Measurements from ENCODE around the gene SPAG9.

Gene SPAG9

DNA sequence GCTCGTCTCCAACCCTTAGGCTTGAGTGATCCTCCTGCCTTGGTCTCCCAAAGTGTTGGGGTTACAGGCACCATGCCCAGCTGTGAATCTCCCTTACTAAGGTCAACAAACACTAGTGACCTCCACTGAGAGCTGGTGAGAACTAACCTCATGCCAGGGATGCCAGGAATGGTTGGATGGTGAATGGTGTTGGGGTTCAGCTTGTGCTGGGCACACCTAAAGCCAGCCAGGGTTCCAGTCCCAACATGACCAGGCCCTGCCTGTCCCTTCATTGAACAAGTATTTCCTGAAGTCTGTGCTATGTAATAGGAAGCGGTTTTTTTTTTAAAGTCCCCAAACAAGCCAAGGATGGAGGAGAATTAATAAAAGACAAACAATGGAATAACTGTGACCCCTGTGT lies 198.6 kb downstream of the SPAG9 start:
- H3K4ac ChIP-seq (ENCODE audit: low read depth in 1 of 2, low read length in 2 of 2) = no peak overlapping the region
- peaks cover 34% of the 10 kb centered on the region for H3K4me1 ChIP-seq (ENCODE audit: control insufficient read depth, insufficient read depth, low read depth, low read length)
- no peak overlapping the region for H3K27ac ChIP-seq (ENCODE audit: low read length, poor library complexity, severe bottlenecking)
- no peak overlapping the region for H2AK5ac ChIP-seq (ENCODE audit: low read length, severe bottlenecking)
- no peak overlapping the region for H4K91ac ChIP-seq (ENCODE audit: low read length)
- H3K14ac ChIP-seq (ENCODE audit: low read length in 2 of 2) = no peak overlapping the region
- H2BK120ac ChIP-seq (ENCODE audit: low read depth, low read length) = no peak overlapping the region
- H3K4me2 ChIP-seq (ENCODE audit: low read length, poor library complexity, severe bottlenecking) = no peak overlapping the region
- no peaks in the 10 kb centered on the region for H3K36me3 ChIP-seq (ENCODE audit: control insufficient read depth in 1 of 2, insufficient read depth in 2 of 2, low read depth in 1 of 2, low read length in 2 of 2)
- no peak overlapping the region for H3K9ac ChIP-seq (ENCODE audit: low read length)
- 80% methylated on average over 1 of the region's 2 CpGs for WGBS
- H3K23ac ChIP-seq (ENCODE audit: low read length in 2 of 2) = no peak overlapping the region
- H3K4me3 ChIP-seq (ENCODE audit: insufficient read depth in 1 of 2, low read depth in 1 of 2, low read length in 2 of 2) = no peak overlapping the region
- H4K8ac ChIP-seq (ENCODE audit: low read length) = no peak overlapping the region
- H2BK15ac ChIP-seq (ENCODE audit: low read depth, poor library complexity, severe bottlenecking) = no peak overlapping the region
- H3K9me3 ChIP-seq (ENCODE audit: control insufficient read depth, low read length) = no peaks in the 10 kb centered on the region
- peaks cover 0 to 6% of the 10 kb centered on the region in 2 experiments for H3K27me3 ChIP-seq (ENCODE audit: control insufficient read depth in 1 of 2, insufficient read depth in 1 of 2, low read length in 2 of 2)
- DNase-seq = no peak
- H3K18ac ChIP-seq (ENCODE audit: low read depth in 1 of 2, low read length in 2 of 2) = no peak overlapping the region
- no peak overlapping the region for H2BK12ac ChIP-seq (ENCODE audit: low read length in 2 of 2)
- H2AFZ ChIP-seq (ENCODE audit: low read depth, low read length) = no peak overlapping the region
- H3K79me1 ChIP-seq (replicated peaks; ENCODE audit: low read length, poor library complexity, severe bottlenecking) = no peaks in the 10 kb centered on the region
- no peak overlapping the region for H2BK5ac ChIP-seq (ENCODE audit: low read depth, low read length, poor library complexity, severe bottlenecking)

DNA sequence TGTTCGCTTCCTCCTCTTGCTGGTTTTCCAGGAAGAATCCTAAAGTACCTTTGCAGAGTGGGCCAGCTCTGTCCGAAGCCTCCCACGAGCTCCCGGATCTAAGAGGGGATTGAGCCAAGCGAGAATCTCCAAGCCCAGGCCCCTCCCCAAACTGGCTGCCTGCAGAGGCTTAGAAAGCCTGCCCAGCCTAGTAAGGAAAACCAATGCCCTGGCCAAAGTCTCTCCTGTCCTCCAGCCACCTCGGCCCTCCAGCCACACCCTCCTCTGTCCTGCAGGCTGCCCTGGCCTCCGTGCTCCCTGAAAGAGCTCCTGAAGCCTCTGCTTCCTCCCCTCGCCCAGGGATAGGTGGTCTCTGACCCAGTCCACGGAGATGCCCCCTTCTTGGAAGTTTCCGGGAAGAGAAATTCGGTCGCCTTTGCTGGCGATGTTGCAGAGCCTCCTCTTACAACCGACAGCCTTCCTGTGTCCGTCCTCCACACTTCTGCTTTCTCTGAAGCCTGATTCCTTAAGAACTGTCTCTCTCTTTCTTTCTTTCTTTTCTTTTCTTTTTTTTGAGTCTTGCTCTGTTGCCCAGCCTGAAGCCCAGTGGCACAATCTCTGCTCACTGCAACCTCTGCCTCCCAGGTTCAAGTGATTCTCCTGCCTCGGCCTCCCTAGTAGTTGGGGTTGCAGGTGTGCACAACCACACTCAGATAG lies 199.6 kb downstream of the SPAG9 start:
- Histone ChIP-seq H3K23ac (ENCODE audit: low read length in 2 of 2) (no peak overlapping the region), H4K8ac (ENCODE audit: low read length) (no peak overlapping the region), H3K4ac (ENCODE audit: low read depth in 1 of 2, low read length in 2 of 2) (no peak overlapping the region), H3K9me3 (ENCODE audit: control insufficient read depth, low read length) (no peaks in the 10 kb centered on the region), H2BK120ac (ENCODE audit: low read depth, low read length) (no peak overlapping the region), H2BK5ac (ENCODE audit: low read depth, low read length, poor library complexity, severe bottlenecking) (no peak overlapping the region), H2AK5ac (ENCODE audit: low read length, severe bottlenecking) (no peak overlapping the region), H3K4me3 (ENCODE audit: insufficient read depth in 1 of 2, low read depth in 1 of 2, low read length in 2 of 2) (no peak overlapping the region), H2BK15ac (ENCODE audit: low read depth, poor library complexity, severe bottlenecking) (no peak overlapping the region), H3K14ac (ENCODE audit: low read length in 2 of 2) (no peak overlapping the region), H3K27ac (ENCODE audit: low read length, poor library complexity, severe bottlenecking) (no peak overlapping the region), H3K36me3 (ENCODE audit: control insufficient read depth in 1 of 2, insufficient read depth in 2 of 2, low read depth in 1 of 2, low read length in 2 of 2) (no peaks in the 10 kb centered on the region), H2AFZ (ENCODE audit: low read depth, low read length) (no peak overlapping the region), H4K91ac (ENCODE audit: low read length) (no peak overlapping the region), H3K4me1 (ENCODE audit: control insufficient read depth, insufficient read depth, low read depth, low read length) (peaks cover 36% of the 10 kb centered on the region), H3K9ac (ENCODE audit: low read length) (no peak overlapping the region), H3K79me1 (replicated peaks; ENCODE audit: low read length, poor library complexity, severe bottlenecking) (no peaks in the 10 kb centered on the region), H2BK12ac (ENCODE audit: low read length in 2 of 2) (no peak overlapping the region), H3K4me2 (ENCODE audit: low read length, poor library complexity, severe bottlenecking) (no peak overlapping the region), H3K18ac (ENCODE audit: low read depth in 1 of 2, low read length in 2 of 2) (no peak overlapping the region), H3K27me3 (ENCODE audit: control insufficient read depth in 1 of 2, insufficient read depth in 1 of 2, low read length in 2 of 2) (peaks cover 0 to 2% of the 10 kb centered on the region in 2 experiments)
- DNase-seq = no peak
- 85% methylated on average over 16 of the region's 16 CpGs for WGBS

DNA sequence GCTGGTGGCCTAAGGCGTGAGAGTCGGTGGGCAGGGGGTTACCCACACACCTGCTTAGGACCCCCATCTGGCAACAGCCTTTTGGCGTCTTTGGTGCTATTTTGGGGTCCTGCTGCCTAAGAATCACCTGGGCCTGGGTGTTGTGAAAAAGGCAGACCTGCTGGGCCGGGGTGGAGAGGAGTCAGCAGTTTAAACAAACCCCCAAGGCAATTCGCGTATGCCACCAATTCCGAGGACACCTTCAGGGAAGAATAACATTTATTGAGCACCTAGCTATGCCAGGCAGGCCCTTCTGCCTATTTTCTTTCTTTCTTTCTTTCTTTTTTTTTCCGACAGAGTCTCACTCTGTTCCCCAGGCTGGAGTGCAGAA lies 200.6 kb downstream of the SPAG9 start:
- Histone ChIP-seq H3K36me3 (ENCODE audit: control insufficient read depth in 1 of 2, insufficient read depth in 2 of 2, low read depth in 1 of 2, low read length in 2 of 2) (no peaks in the 10 kb centered on the region), H3K4me2 (ENCODE audit: low read length, poor library complexity, severe bottlenecking) (no peak overlapping the region), H2BK120ac (ENCODE audit: low read depth, low read length) (no peak overlapping the region), H2AFZ (ENCODE audit: low read depth, low read length) (peak overlapping the region; percentile 16), H2BK12ac (ENCODE audit: low read length in 2 of 2) (peak overlapping the region in 1 of 2 experiments; percentile 81), H3K14ac (ENCODE audit: low read length in 2 of 2) (peak overlapping the region in 1 of 2 experiments; percentile 61), H4K8ac (ENCODE audit: low read length) (peak overlapping the region; percentile 47), H2BK5ac (ENCODE audit: low read depth, low read length, poor library complexity, severe bottlenecking) (no peak overlapping the region), H3K18ac (ENCODE audit: low read depth in 1 of 2, low read length in 2 of 2) (peak overlapping the region in 1 of 2 experiments; percentile 92), H3K4ac (ENCODE audit: low read depth in 1 of 2, low read length in 2 of 2) (peak overlapping the region in 1 of 2 experiments; percentile 42), H3K4me1 (ENCODE audit: control insufficient read depth, insufficient read depth, low read depth, low read length) (peaks cover 40% of the 10 kb centered on the region), H3K79me1 (replicated peaks; ENCODE audit: low read length, poor library complexity, severe bottlenecking) (no peaks in the 10 kb centered on the region), H3K4me3 (ENCODE audit: insufficient read depth in 1 of 2, low read depth in 1 of 2, low read length in 2 of 2) (no peak overlapping the region), H2AK5ac (ENCODE audit: low read length, severe bottlenecking) (no peak overlapping the region), H3K9ac (ENCODE audit: low read length) (peak overlapping the region; percentile 75), H3K27ac (ENCODE audit: low read length, poor library complexity, severe bottlenecking) (no peak overlapping the region), H4K91ac (ENCODE audit: low read length) (no peak overlapping the region), H3K9me3 (ENCODE audit: control insufficient read depth, low read length) (no peaks in the 10 kb centered on the region), H3K23ac (ENCODE audit: low read length in 2 of 2) (no peak overlapping the region), H3K27me3 (ENCODE audit: control insufficient read depth in 1 of 2, insufficient read depth in 1 of 2, low read length in 2 of 2) (no peaks in the 10 kb centered on the region), H2BK15ac (ENCODE audit: low read depth, poor library complexity, severe bottlenecking) (peak overlapping the region; percentile 26)
- WGBS = 84% methylated on average over 5 of the region's 8 CpGs
- no peak for DNase-seq

DNA sequence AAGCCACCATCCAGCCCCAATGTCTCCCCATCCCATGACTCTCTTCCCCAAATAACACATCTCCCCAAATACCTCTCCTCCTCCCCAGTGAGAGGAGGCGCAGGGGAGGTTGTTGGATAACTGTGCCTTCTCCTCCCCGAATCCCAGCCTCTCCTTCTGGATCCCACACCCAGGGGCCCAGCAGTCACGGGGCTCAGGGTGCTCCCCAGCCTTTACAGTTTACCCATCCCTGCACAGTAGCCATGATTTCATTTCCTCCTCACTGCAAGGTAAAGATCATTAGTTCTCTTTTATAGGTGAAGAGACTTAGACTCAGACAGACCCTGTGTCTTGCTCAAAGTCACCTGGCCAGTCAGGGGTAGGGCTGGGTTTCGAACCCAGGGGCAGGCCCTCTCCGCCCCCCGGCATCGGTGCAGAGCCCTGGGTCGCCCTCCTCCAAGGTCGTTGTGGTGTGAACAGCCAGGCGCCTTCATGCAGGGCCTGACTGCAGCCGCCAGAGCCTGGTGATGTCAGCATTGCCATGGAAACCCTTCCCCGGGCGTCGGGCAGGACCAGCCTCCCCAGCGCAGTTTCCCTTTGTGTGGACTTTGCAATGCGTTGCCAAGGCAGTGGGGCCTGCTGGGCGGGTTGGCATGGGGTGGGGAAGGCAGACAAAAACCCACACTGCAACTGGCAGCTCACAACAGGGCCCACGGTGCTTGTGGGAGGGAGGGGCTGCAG lies 201.2 kb downstream of the SPAG9 start:
- Histone ChIP-seq H3K27me3 (ENCODE audit: control insufficient read depth in 1 of 2, insufficient read depth in 1 of 2, low read length in 2 of 2) (no peaks in the 10 kb centered on the region), H3K4me3 (ENCODE audit: insufficient read depth in 1 of 2, low read depth in 1 of 2, low read length in 2 of 2) (no peak overlapping the region), H3K27ac (ENCODE audit: low read length, poor library complexity, severe bottlenecking) (no peak overlapping the region), H3K4me1 (ENCODE audit: control insufficient read depth, insufficient read depth, low read depth, low read length) (peaks cover 45% of the 10 kb centered on the region), H4K8ac (ENCODE audit: low read length) (peak overlapping the region; percentile 75), H2BK120ac (ENCODE audit: low read depth, low read length) (no peak overlapping the region), H2AK5ac (ENCODE audit: low read length, severe bottlenecking) (no peak overlapping the region), H3K4ac (ENCODE audit: low read depth in 1 of 2, low read length in 2 of 2) (peak overlapping the region in 1 of 2 experiments; percentile 42), H3K36me3 (ENCODE audit: control insufficient read depth in 1 of 2, insufficient read depth in 2 of 2, low read depth in 1 of 2, low read length in 2 of 2) (no peaks in the 10 kb centered on the region), H3K9me3 (ENCODE audit: control insufficient read depth, low read length) (no peaks in the 10 kb centered on the region), H3K4me2 (ENCODE audit: low read length, poor library complexity, severe bottlenecking) (no peak overlapping the region), H2BK12ac (ENCODE audit: low read length in 2 of 2) (peak overlapping the region in 1 of 2 experiments; percentile 93), H3K9ac (ENCODE audit: low read length) (peak overlapping the region; percentile 75), H2BK5ac (ENCODE audit: low read depth, low read length, poor library complexity, severe bottlenecking) (no peak overlapping the region), H2BK15ac (ENCODE audit: low read depth, poor library complexity, severe bottlenecking) (peak overlapping the region; percentile 26), H4K91ac (ENCODE audit: low read length) (no peak overlapping the region), H3K18ac (ENCODE audit: low read depth in 1 of 2, low read length in 2 of 2) (peak overlapping the region in 1 of 2 experiments; percentile 92), H3K79me1 (replicated peaks; ENCODE audit: low read length, poor library complexity, severe bottlenecking) (no peaks in the 10 kb centered on the region), H3K23ac (ENCODE audit: low read length in 2 of 2) (no peak overlapping the region), H2AFZ (ENCODE audit: low read depth, low read length) (peak overlapping the region; percentile 57), H3K14ac (ENCODE audit: low read length in 2 of 2) (peak overlapping the region in 1 of 2 experiments; percentile 61)
- 18% methylated on average over 18 of the region's 18 CpGs for WGBS
- DNase-seq = peak; percentile 94
